Measurements from ENCODE around the gene RASSF6.
"Not testable (repeated sequence)": the region's sequence is repeated elsewhere in the genome, so short reads cannot be mapped to it uniquely, and the experiment has no call there.

RASSF6 gene

DNA sequence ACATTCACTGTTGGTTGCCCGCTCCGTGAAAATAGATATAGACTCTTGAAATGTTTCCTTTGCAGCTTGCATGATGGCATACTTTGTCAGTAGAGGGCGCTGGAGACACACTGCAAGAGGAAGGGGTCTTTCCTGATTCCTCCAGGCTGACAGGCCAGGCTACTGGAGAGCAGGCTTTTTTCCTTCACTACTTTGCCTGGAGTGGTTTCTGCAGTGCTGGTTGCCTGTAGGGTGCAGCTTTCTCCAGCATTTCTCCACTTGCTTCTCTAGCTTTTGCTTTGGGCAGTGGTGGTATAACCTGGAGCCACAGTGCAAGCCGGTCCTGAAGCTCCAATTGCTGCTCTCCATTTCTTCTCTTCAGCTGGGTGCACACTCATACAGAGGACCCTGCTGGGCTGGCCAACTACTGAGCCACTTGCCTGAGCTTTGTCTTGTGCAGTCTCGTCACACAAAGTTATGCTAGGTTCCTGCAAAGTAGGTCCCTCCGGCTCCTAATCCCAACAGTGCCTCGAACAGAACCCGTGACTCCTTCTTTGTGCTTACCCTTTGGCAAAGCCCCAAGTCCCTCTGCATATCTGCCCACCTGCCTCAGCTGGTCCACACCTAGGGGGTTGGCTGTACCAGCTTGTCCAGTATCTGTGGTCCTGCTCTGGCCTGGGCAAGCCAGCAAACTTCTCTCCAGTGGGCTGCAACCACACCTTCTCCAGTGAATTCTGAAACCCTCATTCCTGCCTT lies 46.3 kb downstream of the RASSF6 start:
- Histone ChIP-seq H3K9me2 (replicated peaks; ENCODE audit: low read depth, low read length) (no peaks in the 10 kb centered on the region), H3K36me3 (ENCODE audit: insufficient read depth, low read length) (no peaks in the 10 kb centered on the region), H3K9me3 (ENCODE audit: insufficient read depth, low read depth, low read length) (peaks cover 4% of the 10 kb centered on the region; the same call in 1 of the 2 replicates), H3K9ac (ENCODE audit: low read depth, low read length, poor library complexity, severe bottlenecking) (no peak overlapping the region), H2AFZ (ENCODE audit: low read length) (peak overlapping the region; percentile 82), H3K4me2 (ENCODE audit: low read depth, low read length, poor library complexity, severe bottlenecking) (no peak overlapping the region), H4K20me1 (ENCODE audit: insufficient read depth, low read length, poor library complexity, severe bottlenecking) (no peaks in the 10 kb centered on the region), H3K4me1 (ENCODE audit: insufficient read depth, low read length, poor library complexity, severe bottlenecking) (peaks cover 5% of the 10 kb centered on the region), H3F3A (ENCODE audit: low read depth) (no peaks in the 10 kb centered on the region), H3K4me3 (ENCODE audit: low read length, poor library complexity, severe bottlenecking) (no peak overlapping the region), H3K79me2 (ENCODE audit: insufficient read depth, low read length) (no peaks in the 10 kb centered on the region), H3K27me3 (ENCODE audit: insufficient read depth, low read length, poor library complexity, severe bottlenecking) (no peaks in the 10 kb centered on the region)
- TF ChIP-seq EZH2phosphoT487 (IDR thresholded peaks at IDR 0.05; ENCODE audit: borderline replicate concordance), result no peak
- TF ChIP-seq, protein P1, sequence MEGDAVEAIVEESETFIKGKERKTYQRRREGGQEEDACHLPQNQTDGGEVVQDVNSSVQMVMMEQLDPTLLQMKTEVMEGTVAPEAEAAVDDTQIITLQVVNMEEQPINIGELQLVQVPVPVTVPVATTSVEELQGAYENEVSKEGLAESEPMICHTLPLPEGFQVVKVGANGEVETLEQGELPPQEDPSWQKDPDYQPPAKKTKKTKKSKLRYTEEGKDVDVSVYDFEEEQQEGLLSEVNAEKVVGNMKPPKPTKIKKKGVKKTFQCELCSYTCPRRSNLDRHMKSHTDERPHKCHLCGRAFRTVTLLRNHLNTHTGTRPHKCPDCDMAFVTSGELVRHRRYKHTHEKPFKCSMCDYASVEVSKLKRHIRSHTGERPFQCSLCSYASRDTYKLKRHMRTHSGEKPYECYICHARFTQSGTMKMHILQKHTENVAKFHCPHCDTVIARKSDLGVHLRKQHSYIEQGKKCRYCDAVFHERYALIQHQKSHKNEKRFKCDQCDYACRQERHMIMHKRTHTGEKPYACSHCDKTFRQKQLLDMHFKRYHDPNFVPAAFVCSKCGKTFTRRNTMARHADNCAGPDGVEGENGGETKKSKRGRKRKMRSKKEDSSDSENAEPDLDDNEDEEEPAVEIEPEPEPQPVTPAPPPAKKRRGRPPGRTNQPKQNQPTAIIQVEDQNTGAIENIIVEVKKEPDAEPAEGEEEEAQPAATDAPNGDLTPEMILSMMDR (conservative IDR thresholded peaks at IDR 0.05; ENCODE audit: low read length), result peak; percentile 96

DNA sequence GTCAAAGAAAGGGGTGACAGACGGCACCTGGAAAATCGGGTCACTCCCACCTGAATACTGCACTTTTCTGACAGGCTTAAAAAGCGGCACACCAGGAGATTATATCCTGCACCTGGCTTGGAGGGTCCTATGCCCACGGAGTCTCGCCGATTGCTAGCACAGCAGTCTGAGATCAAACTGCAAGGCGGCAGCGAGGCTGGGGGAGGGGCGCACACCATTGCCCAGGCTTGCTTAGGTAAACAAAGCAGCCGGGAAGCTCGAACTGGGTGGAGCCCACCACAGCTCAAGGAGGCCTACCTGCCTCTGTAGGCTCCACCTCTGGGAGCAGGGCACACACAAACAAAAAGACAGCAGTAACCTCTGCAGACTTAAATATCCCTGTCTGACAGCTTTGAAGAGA lies 69.4 kb downstream of the RASSF6 start:
- not testable (repeated sequence) for H3K4me3 ChIP-seq (ENCODE audit: low read length, poor library complexity, severe bottlenecking); H3F3A ChIP-seq (ENCODE audit: low read depth); H3K27me3 ChIP-seq (ENCODE audit: insufficient read depth, low read length, poor library complexity, severe bottlenecking); H2AFZ ChIP-seq (ENCODE audit: low read length); H3K9ac ChIP-seq (ENCODE audit: low read depth, low read length, poor library complexity, severe bottlenecking); H3K4me1 ChIP-seq (ENCODE audit: insufficient read depth, low read length, poor library complexity, severe bottlenecking); H3K79me2 ChIP-seq (ENCODE audit: insufficient read depth, low read length); H4K20me1 ChIP-seq (ENCODE audit: insufficient read depth, low read length, poor library complexity, severe bottlenecking); H3K36me3 ChIP-seq (ENCODE audit: insufficient read depth, low read length); H3K9me3 ChIP-seq (ENCODE audit: insufficient read depth, low read depth, low read length); H3K9me2 ChIP-seq (replicated peaks; ENCODE audit: low read depth, low read length); H3K4me2 ChIP-seq (ENCODE audit: low read depth, low read length, poor library complexity, severe bottlenecking)

DNA sequence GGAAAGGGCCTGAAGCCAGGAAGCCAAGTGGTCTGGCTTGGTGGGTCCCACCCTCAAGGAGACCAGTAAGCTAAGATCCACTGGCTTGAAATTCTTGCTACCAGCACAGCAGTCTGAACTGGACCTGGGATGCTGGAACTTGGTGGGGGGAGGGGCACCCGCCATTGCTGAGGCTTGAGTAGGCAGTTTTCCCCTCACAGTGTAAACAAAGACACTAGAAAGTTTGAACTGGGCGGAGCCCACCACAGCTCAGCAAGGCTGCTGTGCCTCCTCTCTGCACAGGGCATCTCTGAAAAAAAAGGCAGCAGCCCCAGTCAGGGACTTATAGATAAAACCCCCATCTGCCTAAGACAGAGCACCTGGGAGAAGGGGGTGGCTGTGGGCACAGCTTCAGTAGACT lies 75.6 kb downstream of the RASSF6 start:
- H3K4me1 ChIP-seq (ENCODE audit: insufficient read depth, low read length, poor library complexity, severe bottlenecking), result no peaks in the 10 kb centered on the region
- H3K4me2 ChIP-seq (ENCODE audit: low read depth, low read length, poor library complexity, severe bottlenecking), result no peak overlapping the region
- H3K9me3 ChIP-seq (ENCODE audit: insufficient read depth, low read depth, low read length), result no peaks in the 10 kb centered on the region
- no peak overlapping the region for H3K9ac ChIP-seq (ENCODE audit: low read depth, low read length, poor library complexity, severe bottlenecking)
- no peaks in the 10 kb centered on the region for H3K27me3 ChIP-seq (ENCODE audit: insufficient read depth, low read length, poor library complexity, severe bottlenecking)
- TF ChIP-seq EZH2phosphoT487 (IDR thresholded peaks at IDR 0.05; ENCODE audit: borderline replicate concordance), result no peak
- TF ChIP-seq, protein P1 (conservative IDR thresholded peaks at IDR 0.05; ENCODE audit: low read length), result no peak
- H4K20me1 ChIP-seq (ENCODE audit: insufficient read depth, low read length, poor library complexity, severe bottlenecking), result no peaks in the 10 kb centered on the region
- H2AFZ ChIP-seq (ENCODE audit: low read length), result no peak overlapping the region
- H3F3A ChIP-seq (ENCODE audit: low read depth), result no peaks in the 10 kb centered on the region
- no peaks in the 10 kb centered on the region for H3K9me2 ChIP-seq (replicated peaks; ENCODE audit: low read depth, low read length)
- no peaks in the 10 kb centered on the region for H3K79me2 ChIP-seq (ENCODE audit: insufficient read depth, low read length)
- no peaks in the 10 kb centered on the region for H3K36me3 ChIP-seq (ENCODE audit: insufficient read depth, low read length)
- no peak overlapping the region for H3K4me3 ChIP-seq (ENCODE audit: low read length, poor library complexity, severe bottlenecking)

- Histone ChIP-seq H3K79me2 (ENCODE audit: insufficient read depth, low read length) (no peaks in the 10 kb centered on the region), H2AFZ (ENCODE audit: low read length) (no peak overlapping the region), H3K9me3 (ENCODE audit: insufficient read depth, low read depth, low read length) (no peaks in the 10 kb centered on the region), H3F3A (ENCODE audit: low read depth) (no peaks in the 10 kb centered on the region), H3K4me1 (ENCODE audit: insufficient read depth, low read length, poor library complexity, severe bottlenecking) (no peaks in the 10 kb centered on the region), H3K27me3 (ENCODE audit: insufficient read depth, low read length, poor library complexity, severe bottlenecking) (no peaks in the 10 kb centered on the region), H3K9me2 (replicated peaks; ENCODE audit: low read depth, low read length) (no peaks in the 10 kb centered on the region), H3K9ac (ENCODE audit: low read depth, low read length, poor library complexity, severe bottlenecking) (no peak overlapping the region), H3K4me3 (ENCODE audit: low read length, poor library complexity, severe bottlenecking) (no peak overlapping the region), H3K36me3 (ENCODE audit: insufficient read depth, low read length) (no peaks in the 10 kb centered on the region), H4K20me1 (ENCODE audit: insufficient read depth, low read length, poor library complexity, severe bottlenecking) (no peaks in the 10 kb centered on the region), H3K4me2 (ENCODE audit: low read depth, low read length, poor library complexity, severe bottlenecking) (no peak overlapping the region)
- TF ChIP-seq, protein P1 (conservative IDR thresholded peaks at IDR 0.05; ENCODE audit: low read length), result no peak
- TF ChIP-seq EZH2phosphoT487 (IDR thresholded peaks at IDR 0.05; ENCODE audit: borderline replicate concordance), result no peak
These were observed 79.0 kb downstream of the RASSF6 start for GRCh38 chr4:73541251-73541650.

Data from Loucy (cell line).